ENCODE measurements around the gene TMEM201. TPM values are rescaled to one million over a fixed set of nuclear protein-coding genes. Genes with fewer than 3 reads are reported as not detected.

The TMEM201 gene
- total RNA-seq, 4 donors from 2014 or later = 11.6 to 14.6 (median 11.9) TPM

- H3K4me1 ChIP-seq = peaks cover 14% of the 10 kb centered on the region
- no peaks in the 10 kb centered on the region for H3K9me3 ChIP-seq
- DNase-seq (ENCODE audit: low spot score in 2 of 2) = no peak
- H3K36me3 ChIP-seq = no peaks in the 10 kb centered on the region
- no peak for TF ChIP-seq EP300 (IDR thresholded peaks at IDR 0.05)
- no peak for TF ChIP-seq POLR2A (IDR thresholded peaks at IDR 0.05)
- TF ChIP-seq CTCF (IDR thresholded peaks at IDR 0.05) = no peak
- TF ChIP-seq POLR2AphosphoS5 (IDR thresholded peaks at IDR 0.05) = no peak
- WGBS = 6% methylated on average over 25 of the region's 55 CpGs
- peak overlapping the region; percentile 59 for H3K4me3 ChIP-seq
- H3K27me3 ChIP-seq = peaks cover 35% of the 10 kb centered on the region
- H3K27ac ChIP-seq = peak overlapping the region; percentile 66
Observed at GRCh38 chr1:9652379-9653209, 63.9 kb downstream of the TMEM201 start.

- DNase-seq (ENCODE audit: low spot score in 2 of 2) = no peak
- H3K4me3 ChIP-seq = peak overlapping the region; percentile 59
- 63% methylated on average over 11 of the region's 11 CpGs for WGBS
- no peak overlapping the region for H3K27ac ChIP-seq
- no peak for TF ChIP-seq CTCF (IDR thresholded peaks at IDR 0.05)
- TF ChIP-seq POLR2A (IDR thresholded peaks at IDR 0.05) = no peak
- no peaks in the 10 kb centered on the region for H3K9me3 ChIP-seq
- peaks cover 35% of the 10 kb centered on the region for H3K27me3 ChIP-seq
- H3K4me1 ChIP-seq = peaks cover 14% of the 10 kb centered on the region
- no peaks in the 10 kb centered on the region for H3K36me3 ChIP-seq
Observed at GRCh38 chr1:9653210-9653490, 64.4 kb downstream of the TMEM201 start.

GRCh38 chr1:9653491-9654050 lies 64.9 kb downstream of the TMEM201 start:
- 62% methylated on average over 9 of the region's 10 CpGs for WGBS
- H3K4me1 ChIP-seq = peaks cover 14% of the 10 kb centered on the region
- H3K9me3 ChIP-seq = no peaks in the 10 kb centered on the region
- no peaks in the 10 kb centered on the region for H3K36me3 ChIP-seq
- TF ChIP-seq POLR2AphosphoS5 (IDR thresholded peaks at IDR 0.05) = no peak
- no peak for TF ChIP-seq EP300 (IDR thresholded peaks at IDR 0.05)
- TF ChIP-seq CTCF (IDR thresholded peaks at IDR 0.05) = no peak
- no peak for TF ChIP-seq POLR2A (IDR thresholded peaks at IDR 0.05)
- H3K27me3 ChIP-seq = peaks cover 35% of the 10 kb centered on the region
- DNase-seq (ENCODE audit: low spot score in 2 of 2) = no peak
- no peak overlapping the region for H3K4me3 ChIP-seq
- no peak overlapping the region for H3K27ac ChIP-seq

- peak overlapping the region; percentile 23 for H3K4me3 ChIP-seq
- DNase-seq (ENCODE audit: low spot score in 2 of 2) = no peak
- whole genome bisulfite sequencing = 82% methylated on average over 25 of the region's 25 CpGs
- no peak for TF ChIP-seq EP300 (IDR thresholded peaks at IDR 0.05)
- TF ChIP-seq POLR2AphosphoS5 (IDR thresholded peaks at IDR 0.05) = no peak
- no peaks in the 10 kb centered on the region for H3K36me3 ChIP-seq
- no peaks in the 10 kb centered on the region for H3K9me3 ChIP-seq
- peaks cover 14% of the 10 kb centered on the region for H3K4me1 ChIP-seq
- H3K27me3 ChIP-seq = peaks cover 35% of the 10 kb centered on the region
- no peak overlapping the region for H3K27ac ChIP-seq
Observed at GRCh38 chr1:9654051-9654833, 65.5 kb downstream of the TMEM201 start.

- WGBS = 66% methylated on average over 16 of the region's 16 CpGs
- Histone ChIP-seq H3K4me3 (no peak overlapping the region), H3K36me3 (no peaks in the 10 kb centered on the region), H3K4me1 (peaks cover 14% of the 10 kb centered on the region), H3K27ac (no peak overlapping the region), H3K9me3 (no peaks in the 10 kb centered on the region), H3K27me3 (peaks cover 32% of the 10 kb centered on the region)
- DNase-seq (ENCODE audit: low spot score in 2 of 2) = no peak
- TF ChIP-seq POLR2AphosphoS5 (IDR thresholded peaks at IDR 0.05) (no peak), CTCF (IDR thresholded peaks at IDR 0.05) (no peak), POLR2A (IDR thresholded peaks at IDR 0.05) (no peak), EP300 (IDR thresholded peaks at IDR 0.05) (no peak)
Observed at GRCh38 chr1:9654834-9655723, 66.4 kb downstream of the TMEM201 start.
